ENCODE results near the gene SPIRE1.

The SPIRE1 gene

GRCh38 chr18:12598181-12598930 is 59.6 kb downstream of the SPIRE1 start:
- DNase-seq (ENCODE audit: low read depth): peak; percentile 61
- H3K4me3 ChIP-seq (ENCODE audit: low read length): no peak overlapping the region
- TF ChIP-seq CTCF (conservative IDR thresholded peaks at IDR 0.05; ENCODE audit: low read length): no peak

- no peak for TF ChIP-seq CTCF (conservative IDR thresholded peaks at IDR 0.05; ENCODE audit: low read length)
- DNase-seq (ENCODE audit: low read depth): peak; percentile 94
- H3K4me3 ChIP-seq (ENCODE audit: low read length): no peak overlapping the region
Observed at GRCh38 chr18:12597760-12598159, 60.1 kb downstream of the SPIRE1 start.

GRCh38 chr18:12595571-12596255 is 62.2 kb downstream of the SPIRE1 start:
- no peak for TF ChIP-seq CTCF (conservative IDR thresholded peaks at IDR 0.05; ENCODE audit: low read length)
- DNase-seq (ENCODE audit: low read depth): no peak
- no peak overlapping the region for H3K4me3 ChIP-seq (ENCODE audit: low read length)

- TF ChIP-seq CTCF (conservative IDR thresholded peaks at IDR 0.05; ENCODE audit: low read length): no peak
- H3K4me3 ChIP-seq (ENCODE audit: low read length): no peak overlapping the region
- DNase-seq (ENCODE audit: low read depth): peak; percentile 50
Observed at GRCh38 chr18:12593866-12594265, 64.0 kb downstream of the SPIRE1 start.

GRCh38 chr18:12592597-12593127 is 65.2 kb downstream of the SPIRE1 start:
- DNase-seq (ENCODE audit: low read depth): no peak
- H3K4me3 ChIP-seq (ENCODE audit: low read length): no peak overlapping the region
- TF ChIP-seq CTCF (conservative IDR thresholded peaks at IDR 0.05; ENCODE audit: low read length): no peak

- TF ChIP-seq CTCF (conservative IDR thresholded peaks at IDR 0.05; ENCODE audit: low read length): no peak
- no peak for DNase-seq (ENCODE audit: low read depth)
- no peak overlapping the region for H3K4me3 ChIP-seq (ENCODE audit: low read length)
Observed at GRCh38 chr18:12589448-12589847, 68.5 kb downstream of the SPIRE1 start.

GRCh38 chr18:12586956-12587355 is 71.0 kb downstream of the SPIRE1 start:
- no peak for TF ChIP-seq CTCF (conservative IDR thresholded peaks at IDR 0.05; ENCODE audit: low read length)
- no peak for DNase-seq (ENCODE audit: low read depth)

More at GRCh38 chr18:12586956-12587355, 71.0 kb downstream of the SPIRE1 start:
- H3K4me3 ChIP-seq (ENCODE audit: low read length): no peak overlapping the region

All from AG10803 (cell line).